Loucy (cell line): ENCODE measurements around the gene CPLANE2.
"Not testable (repeated sequence)": the region's sequence is repeated elsewhere in the genome, so short reads cannot be mapped to it uniquely, and the experiment has no call there.

ENCODE experiments used
- H2AFZ ChIP-seq: fragments of 200-600 bp; sonication (generic); 2 replicates; pipeline ENCODE4 v1.6.0; 2016; ENCODE audit warnings: antibody characterized with exemption, mild to moderate bottlenecking, low read length, moderate library complexity
- H3F3A ChIP-seq: fragments of 200-600 bp; 2 replicates; pipeline ENCODE4 v1.6.0; 2016; ENCODE audit warnings: antibody characterized with exemption, low read depth, mild to moderate bottlenecking
- H3K27me3 ChIP-seq: fragments of 200-600 bp; sonication (generic); 2 replicates; pipeline ENCODE4 v1.6.1; 2014; ENCODE audit warnings: low read length, mild to moderate bottlenecking; ENCODE audit not compliant: insufficient read depth, poor library complexity, severe bottlenecking
- H3K36me3 ChIP-seq: fragments of 200-600 bp; sonication (generic); 2 replicates; pipeline ENCODE4 v1.6.1; 2016; ENCODE audit warnings: low read length; ENCODE audit not compliant: insufficient read depth
- H3K4me1 ChIP-seq: fragments of 200-600 bp; sonication (generic); 2 replicates; pipeline ENCODE4 v1.5.1; 2014; ENCODE audit warnings: low read length, mild to moderate bottlenecking; ENCODE audit not compliant: insufficient read depth, poor library complexity, severe bottlenecking
- H3K4me2 ChIP-seq: fragments of 200-600 bp; sonication (generic); 2 replicates; pipeline ENCODE4 v1.6.0; 2014; ENCODE audit warnings: antibody characterized with exemption, low read length, low read depth, mild to moderate bottlenecking; ENCODE audit not compliant: poor library complexity, severe bottlenecking
- H3K4me3 ChIP-seq: fragments of 200-600 bp; sonication (generic); 2 replicates; pipeline ENCODE4 v1.5.1; 2014; ENCODE audit warnings: low read length, mild to moderate bottlenecking, mixed read lengths; ENCODE audit not compliant: poor library complexity, severe bottlenecking
- H3K79me2 ChIP-seq: fragments of 200-600 bp; sonication (generic); 2 replicates; pipeline ENCODE4 v1.6.1; 2014; ENCODE audit warnings: low read length; ENCODE audit not compliant: insufficient read depth
- H3K9ac ChIP-seq: fragments of 200-600 bp; sonication (generic); 2 replicates; pipeline ENCODE4 v1.6.0; 2014; ENCODE audit warnings: mild to moderate bottlenecking, low read depth, low read length, moderate library complexity; ENCODE audit not compliant: poor library complexity, severe bottlenecking
- H3K9me2 ChIP-seq: fragments of 200-600 bp; sonication (generic); replicated peaks from 2 replicates; pipeline ENCODE4 v1.6.1; 2016; ENCODE audit warnings: low read depth, low read length, mixed read lengths
- H3K9me3 ChIP-seq: fragments of 200-600 bp; sonication (generic); 2 replicates; pipeline ENCODE4 v1.6.1; 2014; ENCODE audit warnings: mild to moderate bottlenecking, antibody characterized with exemption, low read length, low read depth; ENCODE audit not compliant: insufficient read depth
- H4K20me1 ChIP-seq: fragments of 200-600 bp; sonication (generic); 2 replicates; pipeline ENCODE4 v1.6.0; 2014; ENCODE audit warnings: antibody characterized with exemption, low read length, mild to moderate bottlenecking; ENCODE audit not compliant: insufficient read depth, poor library complexity, severe bottlenecking
- CTCF ChIP-seq: fragments of 200-600 bp; sonication (generic); conservative IDR thresholded peaks from 2 replicates; pipeline ENCODE4 v1.5.1; 2014; ENCODE audit warnings: mild to moderate bottlenecking, antibody characterized with exemption, low read length
- EZH2phosphoT487 ChIP-seq: fragments of 200-600 bp; IDR thresholded peaks from 2 replicates; pipeline ENCODE4 v1.6.1; 2018; ENCODE audit warnings: antibody characterized with exemption, mild to moderate bottlenecking, moderate library complexity, borderline replicate concordance

Gene CPLANE2

GRCh38 chr1:16260814-16261213 is 23.8 kb upstream of the CPLANE2 start:
- Histone ChIP-seq H2AFZ (no peak overlapping the region), H3F3A (no peaks in the 10 kb centered on the region), H3K79me2 (peaks cover 29% of the 10 kb centered on the region; the same call in 1 of the 2 replicates), H4K20me1 (peaks cover 3% of the 10 kb centered on the region), H3K9me2 (no peaks in the 10 kb centered on the region), H3K4me1 (no peaks in the 10 kb centered on the region), H3K36me3 (peaks cover 23% of the 10 kb centered on the region; the same call in 1 of the 2 replicates), H3K9me3 (no peaks in the 10 kb centered on the region), H3K4me2 (no peak overlapping the region), H3K27me3 (no peaks in the 10 kb centered on the region), H3K9ac (no peak overlapping the region), H3K4me3 (no peak overlapping the region)
- TF ChIP-seq CTCF, result no peak
- no peak for TF ChIP-seq EZH2phosphoT487

GRCh38 chr1:16258591-16259135 is 21.7 kb upstream of the CPLANE2 start:
- Histone ChIP-seq H3K9me3 (no peaks in the 10 kb centered on the region), H4K20me1 (peaks cover 3% of the 10 kb centered on the region), H3K4me3 (no peak overlapping the region), H3K4me1 (no peaks in the 10 kb centered on the region), H3K36me3 (peaks cover 45% of the 10 kb centered on the region; the same call in 1 of the 2 replicates), H2AFZ (no peak overlapping the region), H3K79me2 (peaks cover 20% of the 10 kb centered on the region; the same call in 1 of the 2 replicates), H3K4me2 (no peak overlapping the region), H3K9ac (no peak overlapping the region), H3K27me3 (no peaks in the 10 kb centered on the region), H3K9me2 (no peaks in the 10 kb centered on the region), H3F3A (no peaks in the 10 kb centered on the region)
- no peak for TF ChIP-seq CTCF

- Histone ChIP-seq H3K9me3 (no peaks in the 10 kb centered on the region), H3K4me2 (no peak overlapping the region), H3F3A (no peaks in the 10 kb centered on the region), H2AFZ (no peak overlapping the region), H3K36me3 (peaks cover 52% of the 10 kb centered on the region; the same call in 1 of the 2 replicates), H3K79me2 (peaks cover 20% of the 10 kb centered on the region; the same call in 1 of the 2 replicates), H4K20me1 (peaks cover 3% of the 10 kb centered on the region), H3K9me2 (no peaks in the 10 kb centered on the region), H3K9ac (no peak overlapping the region), H3K27me3 (no peaks in the 10 kb centered on the region), H3K4me3 (no peak overlapping the region), H3K4me1 (no peaks in the 10 kb centered on the region)
- TF ChIP-seq EZH2phosphoT487 (no peak), CTCF (no peak)
Observed at GRCh38 chr1:16257968-16258367, 21.0 kb upstream of the CPLANE2 start.

- H3K4me3 ChIP-seq, H3K9me2 ChIP-seq, H3F3A ChIP-seq, H3K9ac ChIP-seq, H2AFZ ChIP-seq, H3K4me1 ChIP-seq, H3K27me3 ChIP-seq, H4K20me1 ChIP-seq, H3K9me3 ChIP-seq, H3K4me2 ChIP-seq: not testable (repeated sequence)
- Histone ChIP-seq H3K36me3 (peaks cover 53% of the 10 kb centered on the region; the same call in 1 of the 2 replicates), H3K79me2 (peaks cover 17% of the 10 kb centered on the region; the same call in 1 of the 2 replicates)
Observed at GRCh38 chr1:16257556-16257955, 20.6 kb upstream of the CPLANE2 start.
